Endothelial cell of umbilical vein (primary cell): ENCODE data around the gene COA3.

Source experiments
- EZH2 ChIP-seq: IDR thresholded peaks from 2 replicates; pipeline ENCODE4 v1.6.1; 2012; ENCODE audit warnings: borderline replicate concordance, low read depth, mild to moderate bottlenecking, moderate library complexity, low read length, inconsistent platforms; ENCODE audit not compliant: severe bottlenecking
- POLR2A ChIP-seq: IDR thresholded peaks from 2 replicates; pipeline ENCODE4 v1.6.1; 2012; ENCODE audit warnings: low read depth, mild to moderate bottlenecking, control low read depth, low read length

GRCh38 chr17:42806249-42806648 is 7.7 kb upstream of the COA3 start:
- no peak for TF ChIP-seq EZH2
- no peak for TF ChIP-seq POLR2A
